Fibroblast of villous mesenchyme (primary cell): ENCODE measurements around the gene NRG3. TPM values are rescaled to one million over a fixed set of nuclear protein-coding genes. Genes with fewer than 3 reads are reported as not detected.
A peak's percentile ranks its signal among the peaks of the same experiment; 100 is the strongest.

ENCODE experiments used
- DNase-seq: peaks from one replicate; pipeline ENCODE4 v3.0.0-alpha.2; 2010; ENCODE audit warnings: low read depth
- H3K4me3 ChIP-seq: 2 replicates; pipeline ENCODE4 v1.5.1; 2011; ENCODE audit warnings: low read depth, mild to moderate bottlenecking, low read length
- CTCF ChIP-seq: IDR thresholded peaks from 2 replicates; pipeline ENCODE4 v1.5.1; 2012; ENCODE audit warnings: low read depth, mild to moderate bottlenecking, low read length; ENCODE audit not compliant: insufficient read depth
- total RNA-seq: library from RNA; depleted of rRNA; stranded (reverse); fragments of >200 nt; gene quantifications from 2 replicates; pipeline ENCODE4 v1.2.3, GENCODE V29; 2012

The NRG3 gene
- total RNA-seq, 1 donor = not detected

GRCh38 chr10:82267014-82267413 lies 392.0 kb downstream of the NRG3 start:
- DNase-seq = peak; percentile 25
- TF ChIP-seq CTCF = no peak
- H3K4me3 ChIP-seq = no peak overlapping the region

GRCh38 chr10:82267465-82267864 lies 392.5 kb downstream of the NRG3 start:
- H3K4me3 ChIP-seq = no peak overlapping the region
- TF ChIP-seq CTCF = no peak
- DNase-seq = no peak

- no peak for DNase-seq
- no peak for TF ChIP-seq CTCF
These were observed 393.0 kb downstream of the NRG3 start for GRCh38 chr10:82267960-82268359.

GRCh38 chr10:82277591-82277990 lies 402.6 kb downstream of the NRG3 start:
- H3K4me3 ChIP-seq = no peak overlapping the region
- TF ChIP-seq CTCF = no peak
- DNase-seq = peak; percentile 34

More at GRCh38 chr10:82267960-82268359, 393.0 kb downstream of the NRG3 start:
- no peak overlapping the region for H3K4me3 ChIP-seq

- no peak for TF ChIP-seq CTCF
- DNase-seq = no peak
- H3K4me3 ChIP-seq = no peak overlapping the region
These were observed 403.6 kb downstream of the NRG3 start for GRCh38 chr10:82278401-82279182.

GRCh38 chr10:82282782-82283456 lies 407.9 kb downstream of the NRG3 start:
- peak; percentile 16 for DNase-seq
- TF ChIP-seq CTCF = no peak
- H3K4me3 ChIP-seq = no peak overlapping the region
